Inflammatory macrophage treated with lipopolysaccharide for 4 hours (primary cell): ENCODE results near the gene KRT8.
"Not testable (repeated sequence)": the region's sequence is repeated elsewhere in the genome, so short reads cannot be mapped to it uniquely, and the experiment has no call there.

ENCODE experiments used
- DNase-seq: peaks from one replicate; pipeline ENCODE4 v3.0.0-alpha.2; 2020

KRT8 gene

GRCh38 chr12:52901715-52902541, 2.9 kb downstream of the KRT8 start:
- no peak for DNase-seq

- no peak for DNase-seq
Observed at GRCh38 chr12:52900896-52901714, 3.8 kb downstream of the KRT8 start.

- DNase-seq, result peak; percentile 7
Observed at GRCh38 chr12:52900166-52900895, 4.5 kb downstream of the KRT8 start.

DNA sequence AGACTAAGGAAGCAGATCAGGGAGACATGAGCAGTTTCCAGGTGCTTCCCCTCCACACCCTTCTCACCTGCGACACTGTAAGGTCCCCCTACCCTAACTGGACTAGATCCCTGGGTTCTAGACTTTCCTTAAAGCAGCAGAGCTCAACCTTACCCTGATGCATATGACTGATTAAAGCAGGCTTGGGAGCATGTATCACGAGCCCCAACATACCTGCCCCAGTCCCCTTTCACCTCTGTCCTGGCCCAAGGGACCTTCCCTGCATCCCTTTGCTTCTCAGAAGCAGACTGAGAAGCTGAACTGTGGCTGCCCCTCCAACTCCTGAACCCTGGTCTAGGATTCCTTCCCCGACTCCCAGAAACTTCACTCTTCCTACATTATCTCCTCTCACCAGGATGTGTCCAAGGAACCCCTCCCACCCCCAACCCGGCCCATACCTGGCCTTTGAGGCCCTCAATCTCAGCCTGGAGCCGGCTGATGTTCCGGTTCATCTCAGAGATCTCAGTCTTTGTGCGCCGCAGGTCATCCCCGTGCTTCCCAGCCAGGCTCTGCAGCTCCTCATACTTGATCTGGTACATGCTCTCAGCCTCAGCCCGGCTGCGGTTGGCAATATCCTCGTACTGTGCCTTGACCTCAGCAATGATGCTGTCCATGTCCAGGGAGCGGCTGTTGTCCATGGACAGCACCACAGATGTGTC, 5.4 kb downstream of the KRT8 start:
- DNase-seq, result no peak

GRCh38 chr12:52896190-52897100, 8.4 kb downstream of the KRT8 start:
- DNase-seq, result no peak

GRCh38 chr12:52895726-52896189, 9.1 kb downstream of the KRT8 start:
- no peak for DNase-seq

DNA sequence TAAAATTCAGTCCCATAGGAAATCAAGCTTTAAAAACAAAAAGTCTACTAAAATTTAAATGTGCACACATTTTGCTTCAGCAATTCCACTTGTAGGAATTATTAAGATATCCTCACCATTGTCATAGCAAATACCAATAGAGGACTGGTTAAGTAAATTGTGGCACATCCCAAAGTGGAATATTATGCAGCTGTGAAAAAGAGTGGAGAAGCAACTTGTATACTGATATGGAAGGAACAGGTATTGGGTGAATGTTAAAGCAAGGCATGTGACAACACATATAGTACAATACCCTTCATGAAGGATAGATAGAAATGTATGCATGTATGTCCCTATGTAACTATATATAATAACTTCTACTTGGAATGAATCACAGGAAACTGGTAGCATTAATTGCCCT, 11.9 kb downstream of the KRT8 start:
- DNase-seq, result no peak

GRCh38 chr12:52892207-52892852, 12.5 kb downstream of the KRT8 start:
- no peak for DNase-seq

- no peak for DNase-seq
Observed at GRCh38 chr12:52891044-52891443, 13.8 kb downstream of the KRT8 start.

GRCh38 chr12:52890417-52890816, 14.5 kb downstream of the KRT8 start:
- DNase-seq, result no peak

GRCh38 chr12:52884526-52885293, 20.2 kb downstream of the KRT8 start:
- DNase-seq, result peak; percentile 57

- not testable (repeated sequence) for DNase-seq
Observed at GRCh38 chr12:52880499-52880898, 24.4 kb downstream of the KRT8 start.

DNA sequence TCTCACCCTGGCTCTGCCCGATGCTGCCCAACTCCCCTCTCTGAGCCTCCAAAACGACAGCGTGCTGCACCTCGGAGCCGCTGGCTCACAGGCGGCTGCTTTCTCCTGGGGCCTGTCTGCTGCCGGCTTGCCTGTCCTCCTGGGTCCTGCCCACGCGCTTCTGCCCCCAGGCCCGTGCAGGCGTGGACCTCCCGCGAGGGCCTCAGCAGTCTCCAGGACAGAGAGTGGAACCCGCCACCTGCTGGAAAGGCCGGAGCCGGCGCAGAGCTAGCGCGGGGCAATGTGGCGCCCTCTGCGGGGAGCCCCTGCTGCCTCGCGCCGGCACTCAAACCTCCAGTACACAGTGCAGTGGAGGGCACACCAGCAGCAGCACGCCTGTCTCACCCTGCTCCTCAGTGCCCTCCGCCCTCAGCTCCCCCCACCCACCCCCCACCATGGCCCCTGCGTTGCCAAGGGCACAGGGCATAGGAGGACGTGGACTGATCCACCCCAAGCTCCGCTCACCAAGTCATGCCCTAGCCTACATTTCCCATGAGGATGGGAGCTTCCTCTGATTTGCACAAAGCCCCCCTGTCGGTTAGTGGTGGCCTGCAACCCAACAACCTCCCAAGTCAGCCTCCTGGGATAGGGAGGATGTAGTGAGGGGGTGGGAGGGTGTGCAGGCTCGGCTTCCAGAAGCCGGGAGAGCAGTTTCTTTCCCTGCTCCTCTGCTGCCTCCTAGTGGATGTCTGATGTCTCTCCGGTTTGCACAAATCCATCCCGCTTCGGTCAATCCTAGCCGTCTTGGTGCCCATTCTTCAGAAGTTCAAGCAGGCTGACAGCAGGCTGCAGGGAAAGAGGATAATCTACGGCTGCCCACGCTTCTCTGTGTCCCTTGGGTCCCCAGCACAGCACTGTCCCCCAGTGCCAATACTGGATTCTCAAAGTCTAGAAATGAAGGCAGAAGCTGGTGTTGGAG, 25.2 kb downstream of the KRT8 start:
- DNase-seq, result peak; percentile 74

DNA sequence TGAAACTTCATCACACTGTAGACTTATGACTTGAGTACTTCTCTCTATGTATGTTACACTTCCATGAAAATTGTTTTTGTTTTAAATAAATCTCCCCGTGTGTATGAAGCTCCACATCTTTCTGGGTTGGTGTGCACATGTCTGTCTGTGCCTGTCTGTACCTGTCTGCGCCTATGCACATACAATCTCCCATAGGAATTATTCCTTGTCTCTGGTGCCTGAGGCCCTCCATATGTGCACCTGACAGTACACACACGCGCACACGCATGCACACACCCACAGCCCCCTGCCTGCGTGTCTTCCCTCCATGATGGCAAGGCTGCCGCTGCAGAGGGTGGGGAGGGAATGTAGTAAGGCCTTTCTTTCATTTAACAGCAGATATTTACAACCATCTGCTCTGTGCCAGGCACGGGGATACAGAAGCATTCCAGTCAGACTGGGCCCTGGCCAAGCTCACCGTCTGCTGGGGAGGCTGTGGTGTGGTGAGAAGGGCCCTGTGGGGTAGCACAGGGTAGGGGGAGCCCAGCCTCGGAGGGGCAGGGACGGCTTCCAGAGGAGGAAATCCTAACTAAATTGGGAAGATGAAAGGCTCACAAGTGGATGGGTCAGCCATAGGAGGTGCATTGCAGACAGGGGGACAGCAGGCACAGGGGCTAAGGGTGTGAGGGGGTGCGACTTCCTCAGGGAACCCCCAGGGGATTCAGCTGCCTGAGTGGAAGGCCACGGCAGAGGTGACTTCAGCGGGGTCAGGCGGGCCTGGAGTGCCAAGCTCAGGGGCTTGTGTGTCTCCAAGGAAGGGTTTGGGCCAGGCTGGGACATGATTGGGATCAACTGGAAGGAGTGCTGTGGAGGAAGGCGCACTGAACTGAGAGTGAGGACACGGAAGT, 26.1 kb downstream of the KRT8 start:
- no peak for DNase-seq

DNA sequence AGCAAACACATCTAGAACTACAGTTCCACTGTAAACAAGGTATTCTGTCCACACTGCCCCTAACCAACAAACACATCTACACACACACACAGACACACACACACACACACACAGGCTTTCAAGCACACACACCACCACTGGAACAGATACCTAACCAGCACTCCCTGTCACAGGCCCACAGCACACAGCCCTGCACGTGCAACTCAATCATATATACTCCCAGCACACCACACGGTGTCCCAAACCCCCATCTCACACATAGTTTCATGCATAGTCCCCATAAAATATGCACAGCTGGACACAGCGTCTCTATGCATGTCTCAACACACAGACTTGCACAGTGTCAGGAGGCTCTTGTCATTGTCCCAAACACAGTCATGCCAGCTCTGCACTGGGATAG, 27.6 kb downstream of the KRT8 start:
- no peak for DNase-seq

DNA sequence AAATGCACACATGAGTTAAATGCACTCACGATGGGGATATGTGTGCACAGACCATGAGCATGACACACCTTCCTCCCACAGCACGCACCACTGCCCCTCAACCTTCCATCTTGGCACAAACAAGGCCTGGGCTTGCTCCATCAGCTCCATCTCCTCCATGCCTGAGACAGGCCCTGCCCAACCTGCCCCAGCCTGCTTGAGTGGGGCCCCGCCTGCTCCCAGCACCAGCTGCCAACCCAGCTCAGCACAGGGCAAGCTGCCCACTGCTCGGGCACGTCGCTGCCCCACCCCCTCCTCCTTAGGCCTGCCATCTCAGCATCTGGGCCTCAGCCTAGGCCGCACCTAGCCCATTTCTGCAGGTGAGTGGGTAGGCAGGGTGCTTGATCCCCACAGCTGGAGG, 28.5 kb downstream of the KRT8 start:
- no peak for DNase-seq

GRCh38 chr12:52874573-52875435, 30.1 kb downstream of the KRT8 start:
- no peak for DNase-seq
